ENCODE data around the gene GALC. TPM values are rescaled to one million over a fixed set of nuclear protein-coding genes. Genes with fewer than 3 reads are reported as not detected.

GALC gene
- total RNA-seq, 1 experiment from 2014 or later, result 19.9 TPM

DNA sequence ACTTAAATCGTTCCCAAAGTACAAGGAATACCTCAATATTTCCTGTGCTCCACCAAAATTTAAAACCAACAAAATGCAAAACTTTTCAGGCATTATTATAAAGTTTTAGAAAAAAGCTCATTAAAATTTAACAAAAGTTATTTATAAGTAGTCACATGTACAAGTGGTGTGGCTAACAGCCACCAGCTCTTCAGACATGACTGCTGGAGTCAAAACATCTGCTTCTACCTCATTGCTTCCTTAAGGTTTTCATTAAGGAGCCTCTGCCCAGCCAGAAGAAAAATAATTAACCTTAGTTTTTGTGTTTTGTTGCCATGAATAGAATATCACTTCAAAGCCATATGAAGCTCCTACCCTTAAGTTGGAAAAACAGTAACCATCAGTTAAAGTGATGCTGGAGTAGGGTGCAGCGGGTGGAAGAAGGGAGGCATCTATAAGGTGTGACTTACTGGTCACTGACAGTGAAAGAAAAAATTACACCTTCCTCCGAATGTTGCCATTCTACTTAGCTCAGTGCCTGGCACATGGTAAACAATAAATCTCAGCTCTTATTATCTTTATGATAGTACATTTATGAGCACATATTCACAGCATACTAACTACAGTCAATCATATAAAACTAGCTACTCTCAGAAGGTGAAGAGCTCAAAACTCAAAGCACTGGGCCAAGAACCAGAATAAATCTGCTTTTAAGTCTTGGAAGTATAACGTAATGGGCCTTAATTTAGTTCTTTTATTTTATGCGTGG lies 57.7 kb downstream of the GALC start:
- H3K36me3 ChIP-seq (ENCODE audit: control insufficient read depth, insufficient read depth, low read length), result no peaks in the 10 kb centered on the region
- ChIA-PET POLR2A (no interaction called here), CTCF (no interaction called here)
- BruUV-seq (replicated peaks), result no TSS peak
- no peak for DNase-seq
- H3K27me3 Mint-ChIP-seq (ENCODE audit: insufficient read depth, unreplicated experiment), result no peaks in the 10 kb centered on the region
- H3K9me3 ChIP-seq, result no peaks in the 10 kb centered on the region
- no peak overlapping the region for H3K4me3 ChIP-seq (ENCODE audit: low read depth, low read length)
- H3K27me3 ChIP-seq (replicated peaks; ENCODE audit: control insufficient read depth, insufficient read depth, low read length), result no peaks in the 10 kb centered on the region
- intact Hi-C loops (cut with micrococcal nuclease; ENCODE audit: unreplicated experiment), result no loop called here
- H3K9me3 Mint-ChIP-seq (ENCODE audit: unreplicated experiment), result no peaks in the 10 kb centered on the region
- no peak overlapping the region for H3K4me3 Mint-ChIP-seq (ENCODE audit: unreplicated experiment)
- H3K36me3 Mint-ChIP-seq (ENCODE audit: insufficient read depth, unreplicated experiment), result no peaks in the 10 kb centered on the region
- TF ChIP-seq, protein P1, sequence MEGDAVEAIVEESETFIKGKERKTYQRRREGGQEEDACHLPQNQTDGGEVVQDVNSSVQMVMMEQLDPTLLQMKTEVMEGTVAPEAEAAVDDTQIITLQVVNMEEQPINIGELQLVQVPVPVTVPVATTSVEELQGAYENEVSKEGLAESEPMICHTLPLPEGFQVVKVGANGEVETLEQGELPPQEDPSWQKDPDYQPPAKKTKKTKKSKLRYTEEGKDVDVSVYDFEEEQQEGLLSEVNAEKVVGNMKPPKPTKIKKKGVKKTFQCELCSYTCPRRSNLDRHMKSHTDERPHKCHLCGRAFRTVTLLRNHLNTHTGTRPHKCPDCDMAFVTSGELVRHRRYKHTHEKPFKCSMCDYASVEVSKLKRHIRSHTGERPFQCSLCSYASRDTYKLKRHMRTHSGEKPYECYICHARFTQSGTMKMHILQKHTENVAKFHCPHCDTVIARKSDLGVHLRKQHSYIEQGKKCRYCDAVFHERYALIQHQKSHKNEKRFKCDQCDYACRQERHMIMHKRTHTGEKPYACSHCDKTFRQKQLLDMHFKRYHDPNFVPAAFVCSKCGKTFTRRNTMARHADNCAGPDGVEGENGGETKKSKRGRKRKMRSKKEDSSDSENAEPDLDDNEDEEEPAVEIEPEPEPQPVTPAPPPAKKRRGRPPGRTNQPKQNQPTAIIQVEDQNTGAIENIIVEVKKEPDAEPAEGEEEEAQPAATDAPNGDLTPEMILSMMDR (IDR thresholded peaks at IDR 0.05; ENCODE audit: insufficient read depth in 1 of 2, low read depth in 1 of 2, low read length in 1 of 2, severe bottlenecking in 1 of 2, unreplicated experiment in 1 of 2), result no peak
- H3K27ac Mint-ChIP-seq (ENCODE audit: unreplicated experiment), result no peak overlapping the region
- H3K4me1 Mint-ChIP-seq (ENCODE audit: low read depth, unreplicated experiment), result no peaks in the 10 kb centered on the region
- no peaks in the 10 kb centered on the region for H3K4me1 ChIP-seq

DNA sequence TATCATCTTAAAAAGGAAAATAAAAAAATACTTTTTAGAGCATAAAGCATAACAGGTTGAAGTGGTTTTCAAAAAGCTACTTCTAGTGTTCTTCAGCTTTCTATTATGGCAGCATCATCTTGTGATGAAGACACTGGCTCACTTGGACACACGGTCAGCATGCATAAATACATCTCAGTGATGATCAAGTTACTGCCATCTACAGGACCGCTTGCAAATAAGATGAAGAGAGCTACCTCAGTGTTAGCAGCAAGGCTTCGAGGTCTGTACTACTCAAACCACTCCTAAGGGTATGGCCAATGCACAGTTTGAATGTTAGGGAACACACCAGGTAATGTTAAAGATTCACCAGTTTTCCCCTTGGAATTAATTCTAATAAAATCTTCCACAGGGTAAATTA lies 58.8 kb downstream of the GALC start:
- Mint-ChIP-seq H3K4me3 (ENCODE audit: unreplicated experiment) (no peak overlapping the region), H3K9me3 (ENCODE audit: unreplicated experiment) (no peaks in the 10 kb centered on the region), H3K4me1 (ENCODE audit: low read depth, unreplicated experiment) (no peaks in the 10 kb centered on the region), H3K27me3 (ENCODE audit: insufficient read depth, unreplicated experiment) (no peaks in the 10 kb centered on the region), H3K36me3 (ENCODE audit: insufficient read depth, unreplicated experiment) (no peaks in the 10 kb centered on the region), H3K27ac (ENCODE audit: unreplicated experiment) (no peak overlapping the region)
- intact Hi-C loops (cut with micrococcal nuclease; ENCODE audit: unreplicated experiment), result no loop called here
- Histone ChIP-seq H3K4me3 (ENCODE audit: low read depth, low read length) (no peak overlapping the region), H3K9me3 (no peaks in the 10 kb centered on the region), H3K36me3 (ENCODE audit: control insufficient read depth, insufficient read depth, low read length) (no peaks in the 10 kb centered on the region), H3K4me1 (no peaks in the 10 kb centered on the region), H3K27me3 (replicated peaks; ENCODE audit: control insufficient read depth, insufficient read depth, low read length) (no peaks in the 10 kb centered on the region)
- TF ChIP-seq, protein P1 (IDR thresholded peaks at IDR 0.05; ENCODE audit: insufficient read depth in 1 of 2, low read depth in 1 of 2, low read length in 1 of 2, severe bottlenecking in 1 of 2, unreplicated experiment in 1 of 2), result peak in 1 of 2 experiments; percentile 10
- POLR2A ChIA-PET, result no interaction called here
- CTCF ChIA-PET, result no interaction called here
- BruUV-seq (replicated peaks), result no TSS peak
- DNase-seq, result no peak

DNA sequence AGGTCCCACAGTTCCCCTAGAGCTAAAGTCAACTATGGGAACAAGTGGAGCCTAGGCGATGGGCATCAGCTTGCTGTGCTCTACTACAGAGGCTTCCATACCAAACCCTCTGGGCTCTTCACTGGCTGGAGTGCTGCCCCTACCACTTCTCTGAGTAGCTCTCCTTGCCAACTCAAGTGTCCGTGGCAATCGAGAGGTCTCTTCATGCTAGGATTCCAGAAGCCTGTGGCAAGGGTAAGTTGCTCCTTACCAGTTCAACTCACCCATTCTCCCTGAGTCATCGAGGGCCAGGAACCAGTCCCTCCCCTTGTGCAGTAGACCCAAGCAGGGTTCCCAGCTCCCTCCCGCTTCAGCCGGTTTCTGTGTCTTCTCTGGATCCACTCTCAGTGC lies 76.1 kb downstream of the GALC start:
- Mint-ChIP-seq H3K4me3 (ENCODE audit: unreplicated experiment) (no peak overlapping the region), H3K27ac (ENCODE audit: unreplicated experiment) (no peak overlapping the region), H3K36me3 (ENCODE audit: insufficient read depth, unreplicated experiment) (no peaks in the 10 kb centered on the region), H3K27me3 (ENCODE audit: insufficient read depth, unreplicated experiment) (peaks cover 9% of the 10 kb centered on the region), H3K9me3 (ENCODE audit: unreplicated experiment) (no peaks in the 10 kb centered on the region), H3K4me1 (ENCODE audit: low read depth, unreplicated experiment) (no peaks in the 10 kb centered on the region)
- ChIA-PET POLR2A (no interaction called here), CTCF (no interaction called here)
- no TSS peak for BruUV-seq (replicated peaks)
- TF ChIP-seq, protein P1 (IDR thresholded peaks at IDR 0.05; ENCODE audit: insufficient read depth in 1 of 2, low read depth in 1 of 2, low read length in 1 of 2, severe bottlenecking in 1 of 2, unreplicated experiment in 1 of 2), result no peak
- intact Hi-C loops (cut with micrococcal nuclease; ENCODE audit: unreplicated experiment), result no loop called here
- Histone ChIP-seq H3K27me3 (replicated peaks; ENCODE audit: control insufficient read depth, insufficient read depth, low read length) (no peaks in the 10 kb centered on the region), H3K4me3 (ENCODE audit: low read depth, low read length) (no peak overlapping the region), H3K4me1 (no peaks in the 10 kb centered on the region), H3K9me3 (no peaks in the 10 kb centered on the region), H3K36me3 (ENCODE audit: control insufficient read depth, insufficient read depth, low read length) (no peaks in the 10 kb centered on the region)
- DNase-seq, result no peak

All from Caco-2 (cell line).